Measurements from ENCODE around the gene ATXN2L. TPM values are rescaled to one million over a fixed set of nuclear protein-coding genes. Genes with fewer than 3 reads are reported as not detected.

The ATXN2L gene
- total and polyA plus RNA-seq, 2 of the 4 experiments (the other 2 are of a cell fraction): 12.9 to 58.8 TPM

GRCh38 chr16:28865001-28865688 lies 42.3 kb downstream of the ATXN2L start:
- Histone ChIP-seq H2BK15ac (ENCODE audit: low read depth, low read length) (no peak overlapping the region), H3K9me3 (ENCODE audit: control insufficient read depth, insufficient read depth, low read length) (no peaks in the 10 kb centered on the region), H3K27ac (ENCODE audit: insufficient read depth, low read length) (no peak overlapping the region), H3K9me1 (ENCODE audit: insufficient read depth, low read length) (peaks cover 8% of the 10 kb centered on the region; the same call in 1 of the 2 replicates), H4K20me1 (ENCODE audit: insufficient read depth, low read length) (peaks cover 12% of the 10 kb centered on the region), H3K4me3 (ENCODE audit: insufficient read depth, low read depth, low read length) (no peak overlapping the region), H3K4ac (ENCODE audit: low read depth, low read length) (no peak overlapping the region), H4K8ac (ENCODE audit: low read depth in 2 of 2, low read length in 2 of 2) (no peak overlapping the region), H3K14ac (replicated peaks; ENCODE audit: low read depth, low read length) (no peak overlapping the region), H2AFZ (replicated peaks; ENCODE audit: low read length, poor library complexity) (no peak overlapping the region), H3K56ac (ENCODE audit: extremely low read depth, insufficient read depth, low read length) (no peak overlapping the region), H2BK20ac (ENCODE audit: low read depth, low read length) (no peak overlapping the region), H2BK5ac (ENCODE audit: low read depth, low read length, poor library complexity, severe bottlenecking) (no peak overlapping the region), H4K91ac (ENCODE audit: insufficient read depth, low read depth, low read length) (no peak overlapping the region), H3K27me3 (ENCODE audit: control insufficient read depth, insufficient read depth, low read length) (no peaks in the 10 kb centered on the region), H2AK5ac (ENCODE audit: low read depth, low read length) (peak overlapping the region; percentile 62; the same call in 1 of the 2 replicates), H4K5ac (ENCODE audit: low read depth, low read length) (no peak overlapping the region), H2BK120ac (ENCODE audit: low read depth, low read length) (no peak overlapping the region), H2AK9ac (replicated peaks; ENCODE audit: low read depth, low read length, poor library complexity) (peak overlapping the region; percentile 42), H3K4me1 (ENCODE audit: control insufficient read depth, insufficient read depth, low read length) (peaks cover 5% of the 10 kb centered on the region; the same call in 1 of the 2 replicates), H3K23ac (ENCODE audit: low read depth, low read length) (peak overlapping the region; percentile 72; the same call in 1 of the 2 replicates), H3K4me2 (ENCODE audit: low read depth, low read length) (peak overlapping the region; percentile 97; the same call in 1 of the 2 replicates), H3K79me1 (ENCODE audit: low read depth in 1 of 2, low read length in 2 of 2) (peaks cover 22 to 58% of the 10 kb centered on the region in 2 experiments), H3K18ac (ENCODE audit: low read depth, low read length) (no peak overlapping the region), H3K9ac (ENCODE audit: low read depth, low read length) (0 out of 2 replicates have a peak overlapping the region, but pooled peaks have one; percentile 85), H3K36me3 (ENCODE audit: control insufficient read depth, insufficient read depth, low read length) (peaks cover 26% of the 10 kb centered on the region)
- in situ Hi-C loops (cut with MboI; ENCODE audit: low sequenced_read_pairs): no loop called here
- no TSS peak for BruUV-seq (replicated peaks)
- ChIA-PET POLR2A (ENCODE audit: unreplicated experiment) (no interaction called here), CTCF (interaction anchor here (1.5 kb wide), 1 partner anchor 8 kb away, joined by 4 read pairs; no protein-coding TSS in a partner anchor)
- dilution Hi-C loops (cut with HindIII; ENCODE audit: low sequenced_read_pairs, unreplicated experiment): no loop called here
- 93% methylated on average over 3 of the region's 12 CpGs; no CpG with 5 or more reads in 1 of the 2 experiments for WGBS, 2 experiments (ENCODE audit: extremely low coverage in 2 of 2, insufficient read length in 1 of 2)
- DNase-seq (no peak), ATAC-seq (ENCODE audit: low read depth) (no peak)
- TF ChIP-seq, protein P1, sequence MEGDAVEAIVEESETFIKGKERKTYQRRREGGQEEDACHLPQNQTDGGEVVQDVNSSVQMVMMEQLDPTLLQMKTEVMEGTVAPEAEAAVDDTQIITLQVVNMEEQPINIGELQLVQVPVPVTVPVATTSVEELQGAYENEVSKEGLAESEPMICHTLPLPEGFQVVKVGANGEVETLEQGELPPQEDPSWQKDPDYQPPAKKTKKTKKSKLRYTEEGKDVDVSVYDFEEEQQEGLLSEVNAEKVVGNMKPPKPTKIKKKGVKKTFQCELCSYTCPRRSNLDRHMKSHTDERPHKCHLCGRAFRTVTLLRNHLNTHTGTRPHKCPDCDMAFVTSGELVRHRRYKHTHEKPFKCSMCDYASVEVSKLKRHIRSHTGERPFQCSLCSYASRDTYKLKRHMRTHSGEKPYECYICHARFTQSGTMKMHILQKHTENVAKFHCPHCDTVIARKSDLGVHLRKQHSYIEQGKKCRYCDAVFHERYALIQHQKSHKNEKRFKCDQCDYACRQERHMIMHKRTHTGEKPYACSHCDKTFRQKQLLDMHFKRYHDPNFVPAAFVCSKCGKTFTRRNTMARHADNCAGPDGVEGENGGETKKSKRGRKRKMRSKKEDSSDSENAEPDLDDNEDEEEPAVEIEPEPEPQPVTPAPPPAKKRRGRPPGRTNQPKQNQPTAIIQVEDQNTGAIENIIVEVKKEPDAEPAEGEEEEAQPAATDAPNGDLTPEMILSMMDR (conservative IDR thresholded peaks at IDR 0.05; ENCODE audit: low read depth, low read length): no peak
- TF ChIP-seq POLR2A (IDR thresholded peaks at IDR 0.05; ENCODE audit: low read depth, low read length) (no peak), RCOR1 (IDR thresholded peaks at IDR 0.05; ENCODE audit: insufficient replicate concordance, low read length) (no peak), MXI1 (IDR thresholded peaks at IDR 0.05; ENCODE audit: borderline replicate concordance, low read depth, low read length) (no peak), USF2 (IDR thresholded peaks at IDR 0.05; ENCODE audit: low read depth, low read length) (no peak)
- intact Hi-C loops (cut with micrococcal nuclease): no loop called here

All from IMR-90 (cell line).